Stimulated activated CD8-positive, alpha-beta memory T cell treated with anti-CD3 and anti-CD28 coated beads, Interleukin-15, amount 100 ng/mL, for 24 hours (primary cell): ENCODE data around the gene HTR3A.

Experiments
- DNase-seq: peaks from one replicate; pipeline ENCODE4 v3.0.0-alpha.2; 2020; ENCODE audit warnings: low read depth

HTR3A gene

GRCh38 chr11:114019046-114019445, 44.1 kb downstream of the HTR3A start:
- DNase-seq, result no peak

GRCh38 chr11:114019574-114019973, 44.7 kb downstream of the HTR3A start:
- DNase-seq, result no peak

DNA sequence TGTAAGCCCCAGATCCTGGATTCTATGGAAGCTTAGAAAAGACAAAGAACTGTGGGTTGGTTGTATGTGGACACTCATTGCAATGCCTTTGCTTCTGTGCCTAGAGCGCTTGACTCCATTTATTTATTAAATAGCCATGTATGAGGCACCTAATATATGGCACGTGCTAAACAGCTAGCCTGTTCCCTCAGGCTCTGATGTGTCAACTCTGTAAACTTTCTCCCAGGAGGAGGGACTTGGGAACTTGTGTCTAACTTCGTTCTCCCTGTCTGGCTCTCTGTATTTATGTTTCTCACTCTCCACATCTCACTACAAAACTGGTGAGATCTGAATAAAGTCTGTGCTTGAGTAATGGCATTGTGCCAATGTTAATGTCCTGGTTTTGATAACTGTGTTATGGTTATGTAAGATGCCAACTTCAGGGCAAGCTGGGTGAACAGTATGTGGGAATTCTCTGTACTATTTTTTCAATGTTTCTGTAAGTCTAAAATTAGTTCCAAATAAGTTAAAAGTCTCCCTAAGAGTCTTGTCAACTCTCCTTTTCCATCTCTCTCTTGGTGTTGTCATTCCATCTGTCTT, 50.5 kb downstream of the HTR3A start:
- no peak for DNase-seq

GRCh38 chr11:114026355-114026754, 51.4 kb downstream of the HTR3A start:
- no peak for DNase-seq

DNA sequence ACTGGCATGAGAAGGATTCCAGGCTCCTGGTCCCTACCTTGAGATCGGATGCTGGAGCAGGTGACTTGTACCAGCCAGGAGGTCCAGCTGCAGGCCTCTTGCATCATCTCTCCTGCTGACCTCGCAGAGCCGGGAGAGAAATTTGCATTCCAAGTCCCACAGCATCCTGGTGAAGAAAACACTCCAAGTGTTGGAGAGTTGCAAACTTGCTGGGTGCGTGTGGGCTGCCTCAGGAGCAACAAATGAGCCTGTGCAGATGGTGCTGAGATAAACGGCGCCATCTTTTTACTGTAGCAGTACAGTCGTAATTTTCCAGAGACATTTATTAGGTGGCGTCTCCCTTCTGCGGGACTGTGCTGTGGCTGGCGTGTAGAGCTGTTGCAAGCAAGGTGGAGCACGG, 52.5 kb downstream of the HTR3A start:
- DNase-seq, result no peak

- no peak for DNase-seq
Measured at GRCh38 chr11:114027926-114028325, 53.0 kb downstream of the HTR3A start.

GRCh38 chr11:114031246-114031966, 56.5 kb downstream of the HTR3A start:
- DNase-seq, result no peak

GRCh38 chr11:114031967-114032320, 57.0 kb downstream of the HTR3A start:
- no peak for DNase-seq

- DNase-seq, result no peak
Measured at GRCh38 chr11:114033066-114033465, 58.2 kb downstream of the HTR3A start.

DNA sequence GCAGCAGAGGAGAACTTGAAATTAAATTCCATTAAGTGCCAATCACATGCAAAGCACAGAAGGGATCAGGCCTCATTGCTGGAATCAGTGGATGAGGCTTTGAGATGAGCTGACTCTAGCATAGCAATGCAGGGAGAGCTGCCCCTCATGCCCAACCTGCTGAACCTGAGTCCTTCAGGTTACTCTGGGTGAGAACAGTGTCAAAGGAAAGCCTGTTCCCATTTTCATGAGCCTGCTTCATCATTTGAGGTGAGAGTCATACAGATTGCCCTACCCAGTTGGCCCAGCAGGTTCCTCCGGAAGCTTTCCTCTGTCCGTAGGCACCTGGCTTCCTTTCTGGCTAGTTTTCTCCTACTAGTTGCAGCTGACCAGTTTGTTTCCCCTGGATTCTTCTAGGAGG, 58.7 kb downstream of the HTR3A start:
- DNase-seq, result no peak

DNA sequence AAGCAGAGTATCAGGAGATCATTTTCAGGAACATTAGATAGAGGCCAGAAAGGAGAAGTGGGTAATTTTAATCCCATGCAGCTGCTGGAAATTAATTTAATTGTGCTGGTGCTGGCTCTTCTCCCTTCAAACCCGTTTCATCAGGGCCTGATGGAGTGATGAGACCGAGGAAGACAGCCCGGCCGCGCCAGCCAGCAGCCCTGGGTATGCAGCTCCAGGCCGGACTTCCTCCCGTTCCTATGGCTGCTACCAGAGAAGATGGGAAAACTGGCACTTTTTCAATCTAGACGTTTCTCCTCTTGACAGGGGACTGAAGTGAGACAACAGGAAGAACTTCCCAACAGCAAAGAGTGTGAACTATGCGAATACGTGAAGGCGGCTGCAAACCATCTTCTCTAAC, 60.0 kb downstream of the HTR3A start:
- DNase-seq, result no peak

DNA sequence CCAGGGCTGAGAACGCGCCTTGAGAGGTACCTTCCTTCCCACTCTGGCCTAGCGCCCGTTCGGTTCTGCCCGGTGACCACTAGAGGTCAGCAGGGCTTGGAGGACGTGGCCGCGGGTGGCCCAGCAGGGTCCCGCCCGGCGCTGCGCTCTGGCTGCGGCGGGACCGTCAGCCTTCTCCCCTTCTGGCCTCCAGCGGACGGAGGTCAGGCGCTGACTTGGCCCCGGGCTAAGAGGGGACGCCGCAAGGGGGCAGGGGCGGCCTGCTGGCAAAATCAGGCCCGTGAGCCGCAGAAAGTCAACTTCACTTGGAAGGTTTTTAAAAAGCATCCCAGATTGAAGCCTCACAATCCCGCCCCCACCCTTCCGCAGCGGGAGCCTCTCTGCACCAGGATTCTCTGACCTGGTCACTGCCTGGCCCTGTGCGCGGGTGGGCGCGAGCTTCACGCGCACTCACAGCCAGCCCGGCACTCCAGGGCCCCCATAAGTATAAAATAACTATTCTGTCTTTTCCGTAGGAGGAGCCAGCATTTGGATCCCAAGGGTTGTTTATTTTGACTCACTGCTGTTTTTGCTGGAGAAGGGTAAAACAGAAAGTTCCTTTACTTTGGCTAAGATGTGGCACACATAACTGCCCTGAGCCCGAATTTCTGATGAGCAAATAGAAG, 61.4 kb downstream of the HTR3A start:
- peak; percentile 7 for DNase-seq

DNA sequence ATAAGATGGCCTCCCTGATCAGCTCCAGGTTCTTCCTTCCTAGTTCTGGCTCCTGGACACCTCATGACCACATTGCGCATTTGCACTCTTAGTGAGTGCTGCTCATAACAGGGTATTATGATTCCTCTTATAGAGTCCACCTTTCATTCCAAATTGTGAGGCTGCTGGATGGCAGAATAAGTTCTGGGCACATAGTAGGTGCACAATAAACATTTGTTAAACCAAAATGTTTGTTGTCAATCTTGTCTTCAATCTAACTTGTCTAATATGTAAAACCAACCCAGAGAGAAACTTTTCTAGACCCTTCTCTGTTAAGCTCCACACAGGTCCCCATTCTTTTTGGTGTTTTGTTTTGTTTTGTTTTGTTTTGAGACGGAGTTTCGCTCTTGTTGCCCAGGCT, 62.0 kb downstream of the HTR3A start:
- DNase-seq, result no peak

DNA sequence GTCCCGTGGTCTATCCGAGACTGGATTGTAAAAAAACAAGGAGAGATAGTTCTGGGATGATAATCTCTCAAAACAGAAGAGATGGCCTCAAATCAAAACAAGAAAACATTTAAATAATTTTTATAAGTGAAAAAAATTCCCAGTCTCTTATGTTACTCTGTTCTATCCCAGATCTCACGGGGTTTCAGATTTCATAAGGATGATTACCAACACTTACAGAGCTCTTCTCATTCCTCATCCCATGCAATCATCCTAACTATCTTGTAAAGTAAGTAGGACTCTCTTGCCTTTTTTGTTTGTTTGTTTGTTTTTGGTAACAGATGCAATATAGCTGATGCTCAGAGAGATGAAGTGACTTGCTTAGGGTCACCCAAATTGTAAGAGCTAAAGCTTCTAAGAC, 64.6 kb downstream of the HTR3A start:
- no peak for DNase-seq
